HT1080 (cell line): ENCODE data around the gene LRP10. TPM values are rescaled to one million over a fixed set of nuclear protein-coding genes. Genes with fewer than 3 reads are reported as not detected.
A peak's percentile ranks its signal among the peaks of the same experiment; 100 is the strongest.
"Not testable (repeated sequence)": the region's sequence is repeated elsewhere in the genome, so short reads cannot be mapped to it uniquely, and the experiment has no call there.

ENCODE experiments used
- DNase-seq: peaks from one replicate; pipeline ENCODE4 v3.0.0-alpha.2; 2015; ENCODE audit warnings: low read depth
- polyA plus RNA-seq, 2 experiments: library from polyadenylated mRNA; depleted of rRNA; stranded (reverse); fragments of >200 nt; gene quantifications; 2 replicates each; pipeline ENCODE4 v1.2.3, GENCODE V29; 2015
- total RNA-seq: library from RNA; depleted of rRNA; stranded (reverse); fragments of >200 nt; shearing (Covaris generic); gene quantifications from 2 replicates; pipeline ENCODE4 v1.2.3, GENCODE V29; 2014; rRNA removed

LRP10 gene, protein sequence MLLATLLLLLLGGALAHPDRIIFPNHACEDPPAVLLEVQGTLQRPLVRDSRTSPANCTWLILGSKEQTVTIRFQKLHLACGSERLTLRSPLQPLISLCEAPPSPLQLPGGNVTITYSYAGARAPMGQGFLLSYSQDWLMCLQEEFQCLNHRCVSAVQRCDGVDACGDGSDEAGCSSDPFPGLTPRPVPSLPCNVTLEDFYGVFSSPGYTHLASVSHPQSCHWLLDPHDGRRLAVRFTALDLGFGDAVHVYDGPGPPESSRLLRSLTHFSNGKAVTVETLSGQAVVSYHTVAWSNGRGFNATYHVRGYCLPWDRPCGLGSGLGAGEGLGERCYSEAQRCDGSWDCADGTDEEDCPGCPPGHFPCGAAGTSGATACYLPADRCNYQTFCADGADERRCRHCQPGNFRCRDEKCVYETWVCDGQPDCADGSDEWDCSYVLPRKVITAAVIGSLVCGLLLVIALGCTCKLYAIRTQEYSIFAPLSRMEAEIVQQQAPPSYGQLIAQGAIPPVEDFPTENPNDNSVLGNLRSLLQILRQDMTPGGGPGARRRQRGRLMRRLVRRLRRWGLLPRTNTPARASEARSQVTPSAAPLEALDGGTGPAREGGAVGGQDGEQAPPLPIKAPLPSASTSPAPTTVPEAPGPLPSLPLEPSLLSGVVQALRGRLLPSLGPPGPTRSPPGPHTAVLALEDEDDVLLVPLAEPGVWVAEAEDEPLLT
- total RNA-seq: 65.5 and 86.0 TPM in 2 replicates
- polyA plus RNA-seq (2015; cell fraction: cytosol; rRNA removed): 123 and 137 TPM in 2 replicates
- 141 and 148 TPM in 2 replicates for polyA plus RNA-seq (2015; cell fraction: nucleus; rRNA removed)

DNA sequence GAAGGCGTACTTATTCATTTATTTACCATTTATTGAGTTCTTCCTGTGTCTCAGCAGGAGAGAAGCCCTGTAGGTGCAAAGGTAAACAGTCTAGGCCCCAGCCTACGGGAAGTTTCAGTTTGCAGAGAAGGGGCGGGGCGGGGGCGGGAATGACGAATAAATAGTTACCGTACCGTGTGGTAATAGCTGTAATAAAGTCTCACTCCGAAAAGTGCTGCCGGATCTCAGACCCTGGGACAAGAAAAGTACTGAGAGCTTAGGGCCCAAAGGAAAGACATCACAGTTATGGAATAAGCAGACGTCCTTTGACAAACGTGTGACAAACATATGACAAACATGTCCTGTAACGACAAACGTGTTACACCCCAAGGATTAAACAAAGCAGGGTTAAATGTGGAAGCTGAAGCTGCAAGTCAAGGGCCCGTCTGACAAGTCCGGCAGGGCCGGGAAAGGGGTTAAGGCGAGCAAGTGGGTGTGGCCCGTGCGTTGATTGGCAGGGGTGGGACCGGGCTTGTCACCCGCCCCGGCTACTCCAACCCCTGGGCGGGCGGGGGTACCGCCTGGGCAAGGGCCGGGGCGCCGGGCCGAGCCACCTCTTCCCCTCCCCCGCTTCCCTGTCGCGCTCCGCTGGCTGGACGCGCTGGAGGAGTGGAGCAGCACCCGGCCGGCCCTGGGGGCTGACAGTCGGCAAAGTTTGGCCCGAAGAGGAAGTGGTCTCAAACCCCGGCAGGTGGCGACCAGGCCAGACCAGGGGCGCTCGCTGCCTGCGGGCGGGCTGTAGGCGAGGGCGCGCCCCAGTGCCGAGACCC lies at the start of gene LRP10:
TSS of gene LRP10 (plus strand) at position 517 of the 809 bp plus-strand sequence. CDS start 564 bp downstream, outside the sequence.
- DNase-seq: peak; percentile 90

DNA sequence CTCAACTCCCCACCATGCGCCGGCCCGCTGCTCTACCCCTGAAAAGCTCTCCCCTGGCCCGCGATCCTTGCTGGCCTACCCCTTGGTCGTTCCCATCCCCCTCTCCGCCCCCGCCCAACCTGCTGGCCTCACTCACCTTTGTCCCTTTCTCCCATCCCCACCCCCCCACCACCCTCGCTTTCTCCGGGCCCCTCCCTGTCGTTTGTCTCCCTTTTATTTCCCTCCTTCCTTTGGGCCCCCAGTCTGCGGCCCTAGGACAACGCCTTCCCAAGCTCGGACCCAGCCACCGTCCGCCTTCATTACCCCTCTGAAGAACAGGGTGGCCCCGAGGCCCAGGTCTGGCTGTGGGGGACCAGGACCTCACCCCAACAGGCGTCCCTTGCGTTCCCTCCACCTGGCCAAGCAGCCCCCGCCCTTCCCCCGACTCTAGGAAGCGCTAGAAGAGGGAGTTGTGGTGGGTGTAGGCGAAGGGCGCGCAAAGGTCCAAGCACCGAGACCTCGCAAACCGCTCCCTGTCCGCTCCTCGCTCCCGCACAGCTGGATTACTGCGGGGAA lies 49.4 kb upstream of the LRP10 start:
- no peak for DNase-seq

DNA sequence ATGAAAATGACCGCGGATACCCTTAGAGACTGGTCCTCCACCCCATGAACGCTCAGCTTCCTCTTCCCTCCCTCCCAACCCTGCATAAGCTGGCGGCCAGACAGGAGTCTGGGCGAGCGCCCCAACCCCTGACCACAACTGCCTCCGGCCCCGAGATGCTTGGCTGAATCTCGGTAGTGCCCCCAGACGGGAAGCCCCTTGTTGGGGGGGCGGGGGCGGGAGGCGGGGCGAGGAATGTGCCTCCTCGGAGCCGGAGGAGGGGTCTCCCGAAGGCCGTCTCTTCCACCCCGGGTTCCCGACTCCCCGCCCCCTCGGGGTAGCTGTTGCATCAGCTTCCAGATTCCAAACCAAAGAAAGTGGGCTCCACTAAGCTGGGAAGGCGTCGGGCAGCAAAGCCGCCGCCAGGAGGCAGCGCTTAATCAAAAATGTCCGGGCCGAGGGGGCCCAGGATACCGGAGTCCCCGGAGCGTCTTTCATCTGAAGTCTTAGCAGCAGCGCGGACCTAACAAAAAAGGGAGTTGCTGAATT lies 48.9 kb upstream of the LRP10 start:
- DNase-seq: peak; percentile 71

DNA sequence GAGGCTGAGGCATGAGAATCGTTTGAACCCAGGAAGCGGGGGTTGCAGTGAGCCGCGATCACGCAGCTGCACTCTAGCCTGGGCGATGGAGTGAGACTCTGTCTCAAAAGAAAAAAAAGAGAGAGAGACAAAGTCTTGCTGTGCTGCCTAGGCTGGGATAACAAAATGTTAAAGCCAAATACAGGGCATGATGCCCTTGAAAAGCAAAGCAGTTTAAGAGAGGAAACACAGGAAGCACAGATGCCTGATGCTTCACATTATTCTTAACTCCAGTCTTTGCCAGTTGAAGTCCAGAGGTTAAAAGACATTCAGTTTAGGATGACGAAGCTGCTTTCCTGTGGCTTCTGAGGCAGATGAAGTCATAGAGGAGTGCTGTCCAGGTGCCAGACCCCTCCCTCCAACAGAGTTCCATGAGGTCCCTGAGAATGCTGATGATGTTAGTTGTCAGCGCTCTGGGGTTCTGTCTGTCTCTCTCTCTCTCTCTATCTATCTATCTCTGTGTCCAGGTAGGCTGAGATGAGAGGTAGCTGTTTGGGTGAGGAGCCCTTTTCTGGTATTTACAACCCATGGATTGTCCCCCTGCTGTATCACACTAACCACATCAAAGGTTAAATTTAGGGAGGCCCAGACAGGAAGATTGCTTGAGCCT lies 46.7 kb upstream of the LRP10 start:
- peak; percentile 97 for DNase-seq

DNA sequence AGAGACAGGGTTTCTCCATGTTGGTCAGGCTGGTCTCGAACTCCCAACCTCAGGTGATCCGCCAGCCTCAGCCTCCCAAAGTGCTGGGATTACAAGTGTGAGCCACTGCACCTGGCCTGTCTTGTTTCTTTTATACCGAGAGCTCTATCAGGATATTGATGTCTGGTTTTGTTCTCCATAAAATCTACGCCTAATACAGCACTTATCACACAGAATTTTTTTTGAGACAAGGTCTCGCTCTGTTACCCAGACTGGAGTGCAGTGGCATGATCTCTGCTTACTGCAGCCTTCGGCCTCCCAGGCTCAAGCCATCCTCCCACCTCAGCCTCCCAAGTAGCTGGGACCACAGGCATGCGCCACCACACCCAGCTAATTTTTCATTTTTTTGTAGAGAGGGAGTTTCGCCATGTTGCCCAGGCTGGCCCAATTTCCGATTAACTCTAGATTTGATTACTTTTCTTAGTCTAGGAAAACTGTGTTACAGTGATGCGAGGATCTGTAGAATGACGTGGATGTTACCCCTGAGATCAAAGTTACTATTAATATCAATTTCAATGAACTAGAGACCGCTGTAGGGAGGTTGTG lies 42.4 kb upstream of the LRP10 start:
- DNase-seq: not testable (repeated sequence)

DNA sequence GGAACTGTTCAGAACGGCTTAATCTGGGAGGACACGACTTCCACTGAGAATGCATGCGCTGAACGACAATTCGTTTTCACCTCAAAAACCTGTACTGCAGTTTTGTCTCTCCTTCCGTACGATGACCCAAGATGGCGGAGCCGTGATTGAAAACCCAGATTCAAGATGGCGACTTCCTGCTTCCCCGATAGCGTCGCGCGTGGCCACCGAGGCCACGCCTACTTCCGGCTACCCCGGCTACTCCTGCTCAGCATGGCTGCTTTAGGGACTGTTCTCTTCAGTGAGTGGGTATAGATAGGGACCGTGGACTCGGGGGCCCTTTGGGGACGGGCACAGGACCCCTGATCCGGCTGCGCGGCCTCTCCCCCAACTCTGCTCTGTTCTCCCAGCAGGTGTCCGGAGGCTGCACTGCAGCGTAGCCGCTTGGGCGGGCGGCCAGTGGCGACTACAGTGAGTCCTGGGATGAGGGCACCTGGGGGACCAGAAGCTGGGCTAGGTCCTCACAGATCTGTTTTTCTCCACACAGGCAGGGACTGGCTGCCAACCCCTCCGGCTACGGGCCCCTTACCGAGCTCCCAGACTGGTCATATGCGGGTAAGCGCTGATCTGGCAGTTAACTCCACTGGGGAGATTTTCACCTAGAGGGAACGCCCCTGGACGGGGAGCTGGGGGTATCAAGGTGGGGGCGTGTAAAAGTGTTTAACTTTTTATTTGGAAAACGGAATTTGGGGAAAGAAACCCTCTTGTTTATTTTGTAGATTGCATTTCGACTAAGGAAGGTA lies 41.7 kb upstream of the LRP10 start, which contains the start of gene MRPL52:
TSS of gene MRPL52 (plus strand) at position 227 of the 782 bp plus-strand sequence. CDS start at position 253, 26 bp downstream.
- DNase-seq: peak; percentile 88

DNA sequence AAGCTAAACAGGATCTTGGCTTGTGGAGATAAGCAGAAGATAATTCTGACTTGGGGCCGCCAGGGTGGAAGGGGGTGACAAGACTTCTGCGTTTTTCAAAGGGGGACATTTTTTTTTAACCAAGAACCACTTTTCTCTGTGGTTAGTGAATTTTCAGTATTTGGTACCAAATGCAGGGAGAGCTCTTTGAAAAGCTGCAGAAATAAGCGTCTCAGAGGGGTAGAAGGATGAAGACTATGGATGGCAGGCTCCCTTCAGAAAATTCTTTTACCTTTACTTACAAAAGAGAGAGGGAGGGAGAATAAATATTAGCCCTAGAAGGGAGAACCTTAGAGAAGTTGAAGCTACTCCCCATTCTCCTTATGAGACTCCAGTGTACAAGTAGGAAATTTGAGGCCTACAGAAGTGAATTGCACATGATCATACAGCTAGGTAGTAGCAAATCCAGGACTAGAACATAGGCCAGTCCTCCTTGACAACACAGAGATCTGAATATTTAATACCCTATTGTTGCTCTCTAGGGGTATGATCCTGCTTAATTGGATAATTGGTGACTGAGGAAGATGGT lies 41.0 kb upstream of the LRP10 start:
- no peak for DNase-seq

DNA sequence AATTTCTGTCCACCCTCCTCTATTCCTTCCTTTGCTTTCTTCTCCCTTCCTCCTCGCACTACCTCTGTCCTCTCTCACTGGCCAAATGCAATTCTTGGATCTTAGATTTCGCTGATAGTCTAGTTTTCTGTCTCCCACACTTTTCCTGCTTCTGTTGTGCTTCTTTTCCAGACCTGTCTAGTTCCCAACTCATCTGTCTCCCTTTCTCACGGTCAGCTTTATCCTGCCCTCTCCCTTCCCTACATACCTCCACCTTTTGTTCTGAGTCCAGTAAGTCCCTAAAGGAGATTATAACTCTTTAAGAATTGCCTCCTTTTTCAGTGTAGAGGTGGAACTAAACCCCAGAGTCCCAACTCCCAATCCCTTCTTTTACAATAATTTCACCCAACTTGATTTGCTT lies 36.0 kb upstream of the LRP10 start:
- no peak for DNase-seq

DNA sequence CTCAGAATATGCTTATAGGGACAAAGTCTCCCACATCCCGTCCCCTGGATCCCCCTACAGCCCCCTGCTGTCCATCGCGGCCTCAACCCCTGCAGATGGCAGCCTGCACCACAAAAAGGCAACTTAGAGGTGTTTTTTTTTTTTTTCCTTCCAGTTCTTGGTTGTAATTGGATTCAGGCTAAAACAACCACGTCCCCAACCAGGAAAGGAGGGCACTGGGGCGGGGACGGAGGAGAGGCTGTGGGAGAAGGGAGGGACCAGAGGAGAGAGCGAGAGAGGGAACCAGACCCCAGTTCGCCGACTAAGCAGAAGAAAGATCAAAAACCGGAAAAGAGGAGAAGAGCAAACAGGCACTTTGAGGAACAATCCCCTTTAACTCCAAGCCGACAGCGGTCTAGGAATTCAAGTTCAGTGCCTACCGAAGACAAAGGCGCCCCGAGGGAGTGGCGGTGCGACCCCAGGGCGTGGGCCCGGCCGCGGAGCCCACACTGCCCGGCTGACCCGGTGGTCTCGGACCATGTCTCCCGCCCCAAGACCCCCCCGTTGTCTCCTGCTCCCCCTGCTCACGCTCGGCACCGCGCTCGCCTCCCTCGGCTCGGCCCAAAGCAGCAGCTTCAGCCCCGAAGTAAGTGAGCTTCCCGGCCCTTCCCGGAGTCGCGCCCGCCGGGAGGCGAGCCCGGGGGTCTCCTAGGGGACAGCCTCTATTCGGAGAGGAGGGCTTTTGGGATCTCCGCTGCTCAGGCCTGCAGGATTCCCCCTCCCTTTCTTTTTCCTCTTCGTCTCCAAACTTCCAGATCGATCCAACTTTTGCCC lies 35.0 kb upstream of the LRP10 start, which contains the start of gene MMP14:
TSS of gene MMP14 (plus strand) at position 285 of the 813 bp plus-strand sequence. CDS start at position 518, 233 bp downstream.
- peak; percentile 97 for DNase-seq

DNA sequence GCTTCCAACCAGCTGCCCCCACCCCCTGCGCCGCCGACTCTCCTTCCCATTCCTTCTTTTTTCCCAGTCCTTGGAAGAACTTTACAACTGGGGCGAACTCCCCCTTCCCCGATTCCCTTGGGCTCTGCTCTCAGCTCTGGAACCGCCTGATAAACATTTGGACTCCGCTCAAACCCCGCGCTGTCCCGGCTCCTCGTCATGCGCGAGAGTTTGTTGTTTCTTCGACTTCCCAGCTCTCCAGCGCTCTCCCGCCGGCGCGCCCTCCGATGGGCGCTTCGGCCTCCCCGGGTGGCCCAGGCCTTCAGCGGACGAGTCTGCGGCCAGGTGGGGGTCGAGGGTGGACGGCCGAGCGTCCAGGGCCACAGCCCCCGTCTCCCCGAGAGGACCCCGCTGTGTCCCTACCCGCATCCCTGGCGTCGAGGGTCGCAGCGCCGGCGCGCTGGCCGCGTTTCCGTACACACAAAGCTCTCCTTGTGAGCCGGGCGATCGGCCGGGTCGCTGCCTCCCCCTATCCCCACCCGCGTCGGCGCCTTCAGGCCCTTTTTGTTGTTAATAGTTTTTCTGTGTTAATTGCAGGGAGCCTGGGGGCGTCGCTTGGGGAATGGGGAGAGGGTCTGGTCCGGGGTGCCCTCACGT lies 34.3 kb upstream of the LRP10 start:
- no peak for DNase-seq

DNA sequence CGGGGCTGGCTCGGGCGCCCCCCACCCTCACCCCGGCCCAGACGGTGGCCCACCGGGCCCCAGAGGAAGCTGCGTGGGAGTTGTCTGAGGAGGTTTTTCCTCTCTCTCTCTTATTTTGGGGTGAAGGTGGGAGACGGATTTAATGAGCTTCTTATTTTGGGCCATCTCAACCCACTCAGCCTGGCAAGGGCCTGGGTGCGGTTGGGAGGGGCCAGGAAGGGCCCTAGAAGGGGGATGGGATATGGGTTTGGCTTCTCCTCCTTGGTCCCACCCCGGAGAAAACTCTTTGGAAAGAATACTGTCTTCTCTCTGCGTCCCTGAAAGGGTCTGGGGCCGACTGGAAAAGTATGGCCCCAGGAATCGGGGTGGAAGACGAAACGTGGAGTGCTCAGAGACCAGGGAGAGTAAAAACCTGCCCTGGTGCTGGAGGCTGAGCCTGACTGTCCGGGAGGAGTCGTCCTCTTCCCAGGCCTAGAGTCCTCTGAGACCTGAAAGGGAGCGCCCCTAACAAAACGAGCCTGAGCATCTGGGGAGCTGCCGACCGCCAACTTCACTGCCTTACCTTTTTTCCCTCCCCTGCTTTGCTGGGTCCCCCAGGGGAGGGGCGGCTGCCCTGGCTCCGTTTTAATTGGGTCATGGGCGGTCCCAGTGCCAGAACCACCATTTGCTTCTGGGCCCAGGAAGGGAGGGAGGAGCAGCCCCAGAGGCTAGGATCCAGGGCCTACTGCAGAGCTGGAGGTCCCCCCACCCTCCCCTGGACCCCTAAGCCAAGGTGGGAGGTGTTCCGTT lies 33.6 kb upstream of the LRP10 start:
- peak; percentile 64 for DNase-seq

DNA sequence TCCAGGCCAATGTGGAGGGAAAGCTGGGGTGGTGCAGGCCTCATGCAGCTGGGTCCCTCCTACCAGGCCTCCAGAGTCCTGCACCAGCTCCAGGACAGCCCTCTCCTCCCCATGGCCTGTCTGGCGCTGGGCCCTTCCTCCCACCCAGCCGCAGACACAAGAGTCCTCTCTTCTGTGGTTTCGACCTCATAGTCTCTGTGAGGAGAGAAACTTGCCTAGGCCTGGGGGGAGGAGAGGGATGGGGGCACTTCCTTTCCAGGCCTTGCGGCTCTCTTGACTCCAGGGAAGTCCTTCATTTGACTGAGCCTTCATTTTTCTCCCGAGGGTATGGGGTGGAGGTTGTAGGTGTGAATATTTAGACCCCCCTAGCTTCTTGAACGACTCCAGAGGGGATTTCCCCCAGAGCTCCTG lies 32.9 kb upstream of the LRP10 start:
- peak; percentile 76 for DNase-seq

DNA sequence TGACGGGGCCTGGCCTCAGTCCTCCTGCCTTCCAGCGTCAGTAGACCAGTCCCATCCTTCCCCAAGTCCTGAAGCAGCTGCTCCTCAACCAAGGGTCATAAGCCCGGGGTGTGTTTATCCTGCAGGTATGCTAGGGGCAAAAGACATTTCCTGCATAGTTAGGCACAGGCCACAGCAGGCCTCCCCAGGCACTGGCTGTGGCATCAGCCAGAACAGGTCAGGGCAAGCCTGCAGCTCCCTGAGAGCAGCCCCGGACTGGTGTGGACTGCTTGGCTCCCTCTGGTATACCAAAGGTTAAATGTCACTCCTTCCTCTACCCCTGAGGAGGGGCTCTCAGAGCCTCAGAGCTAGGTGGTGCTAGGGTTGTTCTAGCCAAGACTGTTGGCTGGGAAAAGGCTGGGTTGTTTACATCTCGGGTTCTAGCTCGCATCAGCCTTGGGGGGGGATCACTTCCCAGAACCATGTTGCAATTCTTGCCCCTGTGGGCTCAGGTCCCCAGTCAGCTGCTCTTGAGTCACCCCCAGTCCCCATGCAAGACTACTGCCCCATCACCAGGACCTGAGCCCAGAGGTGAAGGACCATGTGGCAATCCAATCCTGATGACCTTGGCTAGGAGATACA lies 32.3 kb upstream of the LRP10 start:
- no peak for DNase-seq

DNA sequence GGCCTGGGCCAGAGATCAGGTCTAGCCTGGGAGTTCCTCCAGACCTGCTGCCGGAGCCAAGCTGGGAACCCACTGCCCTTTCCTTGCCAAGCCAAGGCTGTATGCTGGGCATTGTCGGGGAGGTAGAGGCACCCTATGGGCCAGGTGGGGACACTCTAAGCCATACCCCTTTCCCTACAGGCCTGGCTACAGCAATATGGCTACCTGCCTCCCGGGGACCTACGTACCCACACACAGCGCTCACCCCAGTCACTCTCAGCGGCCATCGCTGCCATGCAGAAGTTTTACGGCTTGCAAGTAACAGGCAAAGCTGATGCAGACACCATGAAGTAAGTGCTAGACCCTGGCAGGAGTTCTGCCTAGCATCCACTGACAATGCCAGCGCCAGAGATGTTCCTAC lies 30.2 kb upstream of the LRP10 start:
- DNase-seq: no peak

DNA sequence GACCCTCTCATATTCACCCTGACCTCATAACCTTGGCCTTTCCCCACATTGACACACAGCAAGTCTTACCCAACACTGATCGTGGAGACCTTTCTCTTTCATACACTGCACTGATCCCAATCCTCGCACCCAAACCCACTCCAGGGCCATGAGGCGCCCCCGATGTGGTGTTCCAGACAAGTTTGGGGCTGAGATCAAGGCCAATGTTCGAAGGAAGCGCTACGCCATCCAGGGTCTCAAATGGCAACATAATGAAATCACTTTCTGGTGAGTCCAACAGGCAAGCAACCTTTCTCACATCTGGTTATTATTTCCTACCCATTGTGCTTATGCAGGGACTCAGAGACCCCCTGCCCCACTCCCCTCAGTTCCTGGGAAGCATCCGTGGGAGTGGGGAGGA lies 29.8 kb upstream of the LRP10 start:
- no peak for DNase-seq
